ENCODE data around the gene CLIC5. TPM values are rescaled to one million over a fixed set of nuclear protein-coding genes. Genes with fewer than 3 reads are reported as not detected.

CLIC5 gene
- total and polyA plus RNA-seq, 2 donors (not counting 1 experiment from before 2014, with no cell fraction given): 0.96 to 0.97 TPM

DNA sequence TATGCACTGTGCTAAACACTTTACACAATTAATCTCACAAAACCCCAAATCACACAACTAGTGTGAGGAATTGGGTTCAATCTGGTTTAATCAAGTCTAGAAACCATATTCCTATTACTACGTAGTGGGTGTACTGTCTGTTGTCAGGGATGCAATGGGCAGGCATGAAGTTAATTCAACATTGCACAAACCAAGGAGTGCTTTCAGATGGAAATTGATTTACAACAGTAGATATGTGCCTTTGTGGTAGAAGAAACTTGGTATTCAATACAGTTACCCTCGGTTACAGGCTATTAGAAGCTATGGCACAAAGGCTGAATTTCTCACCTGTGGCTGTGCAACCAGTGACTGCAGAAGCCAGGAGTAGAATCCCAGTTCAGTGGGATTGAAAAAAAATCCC lies 157.8 kb downstream of the CLIC5 start:
- Histone ChIP-seq H4K20me1 (ENCODE audit: control insufficient read depth, insufficient read depth, low read length, poor library complexity, severe bottlenecking) (no peaks in the 10 kb centered on the region), H3K9ac (ENCODE audit: low read length) (no peak overlapping the region), H3K27me3 (replicated peaks in 1 of 4; ENCODE audit: control extremely low read depth in 1 of 4, control insufficient read depth in 3 of 4, insufficient read depth in 4 of 4, low read length in 3 of 4) (peaks cover 0 to 8% (median 0%) of the 10 kb centered on the region in 4 experiments), H3K4me3 (ENCODE audit: control extremely low read depth in 1 of 5, extremely low read depth in 1 of 5, insufficient read depth in 1 of 5, low read depth in 2 of 5, low read length in 4 of 5) (no peak overlapping the region), H3K9me3 (ENCODE audit: control extremely low read depth in 1 of 3, control insufficient read depth in 2 of 3, insufficient read depth in 1 of 3, low read length in 2 of 3) (no peaks in the 10 kb centered on the region), H2AFZ (ENCODE audit: insufficient read depth, low read depth, low read length, poor library complexity, severe bottlenecking) (no peak overlapping the region), H3K4me2 (replicated peaks; ENCODE audit: low read depth, low read length, poor library complexity, severe bottlenecking) (no peak overlapping the region), H3K27ac (ENCODE audit: low read length in 2 of 2) (no peak overlapping the region), H3K36me3 (replicated peaks in 1 of 2; ENCODE audit: control extremely low read depth in 1 of 2, control insufficient read depth in 1 of 2, extremely low read depth in 1 of 2, insufficient read depth in 2 of 2, low read length in 1 of 2) (no peaks in the 10 kb centered on the region), H3K4me1 (ENCODE audit: control insufficient read depth in 2 of 2, insufficient read depth in 2 of 2, low read length in 2 of 2) (no peaks in the 10 kb centered on the region), H3K79me2 (ENCODE audit: control insufficient read depth, insufficient read depth, low read length) (no peaks in the 10 kb centered on the region)
- TF ChIP-seq, protein P1, sequence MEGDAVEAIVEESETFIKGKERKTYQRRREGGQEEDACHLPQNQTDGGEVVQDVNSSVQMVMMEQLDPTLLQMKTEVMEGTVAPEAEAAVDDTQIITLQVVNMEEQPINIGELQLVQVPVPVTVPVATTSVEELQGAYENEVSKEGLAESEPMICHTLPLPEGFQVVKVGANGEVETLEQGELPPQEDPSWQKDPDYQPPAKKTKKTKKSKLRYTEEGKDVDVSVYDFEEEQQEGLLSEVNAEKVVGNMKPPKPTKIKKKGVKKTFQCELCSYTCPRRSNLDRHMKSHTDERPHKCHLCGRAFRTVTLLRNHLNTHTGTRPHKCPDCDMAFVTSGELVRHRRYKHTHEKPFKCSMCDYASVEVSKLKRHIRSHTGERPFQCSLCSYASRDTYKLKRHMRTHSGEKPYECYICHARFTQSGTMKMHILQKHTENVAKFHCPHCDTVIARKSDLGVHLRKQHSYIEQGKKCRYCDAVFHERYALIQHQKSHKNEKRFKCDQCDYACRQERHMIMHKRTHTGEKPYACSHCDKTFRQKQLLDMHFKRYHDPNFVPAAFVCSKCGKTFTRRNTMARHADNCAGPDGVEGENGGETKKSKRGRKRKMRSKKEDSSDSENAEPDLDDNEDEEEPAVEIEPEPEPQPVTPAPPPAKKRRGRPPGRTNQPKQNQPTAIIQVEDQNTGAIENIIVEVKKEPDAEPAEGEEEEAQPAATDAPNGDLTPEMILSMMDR (IDR thresholded peaks at IDR 0.05): no peak
- TF ChIP-seq EZH2 (IDR thresholded peaks at IDR 0.05; ENCODE audit: borderline replicate concordance, insufficient read depth, low read depth, low read length, poor library complexity, severe bottlenecking): no peak
- POLR2A ChIA-PET: no interaction called here
- Mint-ChIP-seq H3K9me3 (ENCODE audit: insufficient read depth) (no peaks in the 10 kb centered on the region), H3K27me3 (peaks cover 12% of the 10 kb centered on the region), H3K4me1 (no peaks in the 10 kb centered on the region), H3K27ac (no peak overlapping the region), H3K4me3 (no peak overlapping the region)
- DNase-seq (no peak), ATAC-seq (ENCODE audit: low read depth) (no peak)
- intact Hi-C loops (cut with micrococcal nuclease): no loop called here
- 100% methylated on average over 1 of the region's 2 CpGs for WGBS (ENCODE audit: insufficient coverage)
- CTCF ChIA-PET: no interaction called here

DNA sequence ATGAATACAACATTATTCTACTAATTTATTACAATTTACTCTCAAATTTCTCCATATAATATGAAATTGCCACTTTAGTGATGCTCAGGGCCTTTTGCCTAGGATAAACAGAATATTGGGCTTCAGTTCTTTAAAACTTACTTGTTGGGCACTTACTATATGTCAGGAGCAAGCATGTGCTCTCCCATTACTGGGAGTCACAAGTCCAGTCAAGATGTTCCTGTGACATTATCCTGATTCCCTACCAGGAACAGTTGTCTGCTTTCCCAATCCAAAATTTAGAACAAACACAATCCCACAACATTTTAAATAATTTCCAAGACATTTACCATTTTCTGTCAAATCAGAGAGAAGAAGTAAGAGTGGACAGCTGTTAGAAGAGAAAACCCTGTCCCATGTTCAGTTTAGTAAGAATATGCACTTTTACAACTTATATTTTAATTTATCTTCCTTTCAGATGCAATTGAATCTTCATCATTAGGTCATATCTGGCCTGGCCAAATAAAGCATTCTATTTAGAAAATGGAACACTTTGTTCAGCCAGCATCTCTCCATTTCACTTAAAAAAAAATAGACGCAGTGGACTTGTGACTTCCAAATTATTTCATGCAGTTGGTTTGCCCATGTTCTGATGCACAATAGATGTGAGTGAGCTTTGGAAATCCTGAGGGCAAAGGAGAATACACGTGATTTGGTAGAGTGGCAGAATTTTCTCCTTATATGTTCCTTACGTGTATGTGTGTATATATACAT lies 159.8 kb downstream of the CLIC5 start:
- no peaks in the 10 kb centered on the region for H3K36me3 ChIP-seq (replicated peaks in 1 of 2; ENCODE audit: control extremely low read depth in 1 of 2, control insufficient read depth in 1 of 2, extremely low read depth in 1 of 2, insufficient read depth in 2 of 2, low read length in 1 of 2)
- intact Hi-C loops (cut with micrococcal nuclease): no loop called here
- H4K20me1 ChIP-seq (ENCODE audit: control insufficient read depth, insufficient read depth, low read length, poor library complexity, severe bottlenecking): no peaks in the 10 kb centered on the region
- TF ChIP-seq EZH2 (IDR thresholded peaks at IDR 0.05; ENCODE audit: borderline replicate concordance, insufficient read depth, low read depth, low read length, poor library complexity, severe bottlenecking): no peak
- TF ChIP-seq, protein P1 (IDR thresholded peaks at IDR 0.05): no peak
- no peaks in the 10 kb centered on the region for H3K9me3 Mint-ChIP-seq (ENCODE audit: insufficient read depth)
- no peak overlapping the region for H3K4me3 ChIP-seq (ENCODE audit: control extremely low read depth in 1 of 5, extremely low read depth in 1 of 5, insufficient read depth in 1 of 5, low read depth in 2 of 5, low read length in 4 of 5)
- H3K27ac Mint-ChIP-seq: no peak overlapping the region
- H3K4me2 ChIP-seq (replicated peaks; ENCODE audit: low read depth, low read length, poor library complexity, severe bottlenecking): no peak overlapping the region
- H3K9ac ChIP-seq (ENCODE audit: low read length): no peak overlapping the region
- H3K9me3 ChIP-seq (ENCODE audit: control extremely low read depth in 1 of 3, control insufficient read depth in 2 of 3, insufficient read depth in 1 of 3, low read length in 2 of 3): no peaks in the 10 kb centered on the region
- no peak overlapping the region for H3K4me3 Mint-ChIP-seq
- peaks cover 16% of the 10 kb centered on the region for H3K27me3 Mint-ChIP-seq
- no peaks in the 10 kb centered on the region for H3K4me1 ChIP-seq (ENCODE audit: control insufficient read depth in 2 of 2, insufficient read depth in 2 of 2, low read length in 2 of 2)
- H2AFZ ChIP-seq (ENCODE audit: insufficient read depth, low read depth, low read length, poor library complexity, severe bottlenecking): no peak overlapping the region
- ChIA-PET POLR2A (no interaction called here), CTCF (no interaction called here)
- H3K4me1 Mint-ChIP-seq: no peaks in the 10 kb centered on the region
- peaks cover 0 to 8% (median 0%) of the 10 kb centered on the region in 4 experiments for H3K27me3 ChIP-seq (replicated peaks in 1 of 4; ENCODE audit: control extremely low read depth in 1 of 4, control insufficient read depth in 3 of 4, insufficient read depth in 4 of 4, low read length in 3 of 4)
- DNase-seq (no peak), ATAC-seq (ENCODE audit: low read depth) (no peak)
- H3K79me2 ChIP-seq (ENCODE audit: control insufficient read depth, insufficient read depth, low read length): no peaks in the 10 kb centered on the region
- WGBS (ENCODE audit: insufficient coverage): no CpG with 5 or more reads among the region's 3 CpGs
- H3K27ac ChIP-seq (ENCODE audit: low read length in 2 of 2): no peak overlapping the region

Data from B cell (primary cell).